GM21381 (cell line): ENCODE results near the gene CTSW.
A peak's percentile ranks its signal among the peaks of the same experiment; 100 is the strongest.

ENCODE experiments used
- ATAC-seq: cut with Tn5 transposase; IDR thresholded peaks from one replicate; pipeline ENCODE4 v1.9.1; 2021; ENCODE audit warnings: mild to moderate bottlenecking, moderate library complexity; ENCODE audit not compliant: unreplicated experiment

Gene CTSW

DNA sequence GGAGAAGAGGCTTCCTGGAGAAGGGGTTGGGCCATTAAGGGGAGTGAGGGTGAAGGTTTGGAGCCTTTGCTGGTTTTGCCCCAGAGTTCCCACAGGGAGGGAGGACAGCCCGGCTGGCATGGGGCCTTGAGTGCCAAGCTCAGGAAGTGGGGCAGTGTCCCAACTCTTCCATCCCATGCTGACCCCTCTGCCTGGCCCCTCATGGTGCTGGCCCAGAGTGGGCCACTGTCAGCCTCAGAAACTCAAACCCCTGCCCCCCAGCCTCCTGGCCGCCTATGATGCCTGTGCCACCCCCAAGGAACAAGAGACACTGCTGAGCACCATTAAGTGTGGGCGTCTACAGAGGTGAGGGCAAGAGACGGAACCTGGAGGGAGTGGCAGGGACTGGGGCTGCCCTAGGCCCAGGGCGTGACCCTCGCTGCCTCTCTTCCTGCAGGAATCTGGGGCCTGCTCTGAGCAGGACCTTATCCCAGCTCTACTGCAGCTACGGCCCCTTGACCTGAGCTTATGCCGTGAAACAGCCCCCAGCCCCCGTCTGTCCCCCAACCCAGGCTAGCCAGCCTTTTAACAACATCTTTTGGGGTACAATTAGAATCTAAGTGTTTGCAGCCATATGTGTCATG lies 14.0 kb upstream of the CTSW start:
- ATAC-seq = no peak

DNA sequence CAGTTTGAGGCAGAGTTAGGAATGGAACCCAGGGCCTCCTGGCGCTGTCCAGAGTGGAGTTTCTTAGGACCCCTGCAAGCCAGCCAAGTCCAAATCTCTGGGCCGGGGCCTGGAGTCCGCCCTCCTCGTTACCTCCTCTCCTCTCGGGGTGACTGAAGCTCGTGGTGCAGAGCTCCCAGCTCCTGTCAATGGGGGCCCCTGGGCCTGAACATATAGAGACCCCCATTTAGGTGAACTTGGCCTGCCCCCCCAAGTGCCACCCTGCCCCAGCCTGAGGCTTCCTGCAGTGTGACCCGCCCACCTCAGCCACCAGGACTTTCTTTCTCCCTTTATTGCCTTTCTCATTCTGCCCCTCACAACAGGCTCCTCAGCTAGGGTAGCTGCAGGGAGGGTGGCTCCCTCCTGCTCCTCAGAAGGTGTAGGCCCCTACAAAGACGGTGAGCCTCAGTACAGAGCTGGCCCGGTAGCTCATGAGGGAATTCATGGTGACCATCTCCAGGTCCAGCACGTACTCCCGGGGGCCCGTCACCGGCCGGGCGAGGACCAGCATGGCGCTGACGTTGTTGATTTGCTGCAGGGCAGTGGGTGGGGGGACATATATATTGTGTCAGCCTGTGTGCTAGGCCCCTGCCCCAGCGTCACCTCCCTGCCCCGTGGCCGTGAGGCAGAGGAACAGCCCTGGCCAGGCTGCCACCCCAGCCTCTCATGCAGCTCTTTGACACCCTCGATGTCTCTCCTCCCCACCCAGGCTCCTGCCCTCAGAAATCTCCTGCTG lies 12.9 kb upstream of the CTSW start:
- ATAC-seq = no peak

DNA sequence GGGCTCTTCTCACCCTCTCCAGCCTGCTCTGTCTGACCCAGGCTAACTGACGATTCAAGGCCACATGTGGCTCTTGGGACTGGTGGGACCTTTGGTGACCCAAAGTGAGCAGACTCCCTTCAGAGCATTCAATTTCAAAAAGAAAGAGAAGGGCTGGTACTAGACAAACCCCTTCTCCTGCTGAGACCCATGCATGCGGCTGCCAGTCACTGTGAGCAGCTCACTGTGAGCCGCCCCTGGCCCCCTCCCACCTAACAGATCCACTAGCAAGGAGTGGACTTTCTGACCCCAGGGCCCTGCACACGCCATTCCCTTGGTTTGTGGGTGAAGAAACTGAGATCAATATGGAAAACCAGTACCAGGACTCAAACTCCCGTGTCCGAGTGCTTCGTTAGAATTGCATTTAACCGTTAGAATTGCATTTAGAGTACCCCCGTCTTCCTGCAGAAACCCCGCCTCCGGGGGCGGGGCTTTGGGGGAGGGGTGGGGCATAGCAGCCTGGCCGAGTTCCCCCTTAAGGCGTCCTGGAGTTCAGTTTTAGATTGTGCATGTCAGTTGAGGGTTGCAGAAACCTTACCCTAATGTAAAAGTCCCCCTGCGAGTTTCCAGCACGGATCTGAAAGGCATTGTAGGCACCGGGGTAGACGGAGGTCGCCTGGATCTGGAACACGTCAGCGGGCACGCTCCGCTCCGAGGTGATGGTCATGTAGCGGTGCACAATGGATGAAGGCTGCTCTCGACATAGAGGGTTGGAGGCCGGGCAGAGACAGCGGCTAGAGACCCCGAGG lies 12.2 kb upstream of the CTSW start:
- ATAC-seq = no peak

DNA sequence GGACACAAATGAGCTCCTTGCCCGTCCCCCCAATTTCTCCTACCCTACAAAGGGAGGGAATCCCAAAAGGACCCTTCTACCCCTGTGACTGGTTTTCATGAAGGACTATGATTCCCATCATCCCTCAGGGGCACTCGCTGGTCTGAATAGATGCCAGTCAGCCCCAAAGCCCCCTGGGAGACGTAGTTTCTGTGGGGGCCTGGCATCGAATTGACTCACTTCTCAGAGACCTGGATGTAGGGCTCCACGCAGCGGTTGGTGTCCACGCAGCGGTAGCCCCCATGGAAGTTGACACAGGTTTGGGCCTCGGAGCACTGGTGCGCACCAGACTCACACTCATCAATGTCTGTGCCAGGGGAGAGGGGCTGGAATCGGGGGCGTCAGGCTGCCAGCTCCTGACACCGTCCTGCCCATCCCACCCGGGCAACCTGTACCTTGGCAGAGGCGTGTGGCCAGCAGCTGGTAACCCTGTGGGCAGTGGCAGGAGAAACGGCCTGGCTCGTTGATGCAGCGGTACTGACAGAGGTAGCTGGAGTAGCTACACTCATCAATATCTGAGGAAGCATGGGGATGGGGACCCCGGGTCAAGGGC lies 11.5 kb upstream of the CTSW start:
- ATAC-seq = no peak

DNA sequence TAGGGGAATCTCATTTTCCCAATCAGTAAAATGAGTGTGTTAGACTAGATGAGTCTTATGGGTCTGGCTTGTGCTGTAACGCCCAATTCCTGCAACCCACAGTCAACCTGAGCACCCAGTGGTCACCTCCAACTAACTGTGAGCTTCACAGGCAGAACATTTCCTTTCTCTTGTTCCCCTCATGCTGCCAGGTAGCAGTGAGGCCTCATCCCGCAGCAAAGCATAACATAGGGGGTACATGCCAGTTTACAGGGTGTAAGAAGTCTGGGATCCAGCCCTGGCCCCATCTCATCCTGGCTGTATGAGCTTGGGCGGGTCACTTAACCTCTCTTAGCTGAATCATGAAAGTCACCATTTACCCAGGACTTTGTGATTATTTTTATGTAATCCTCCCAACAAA lies 10.7 kb upstream of the CTSW start:
- no peak for ATAC-seq

DNA sequence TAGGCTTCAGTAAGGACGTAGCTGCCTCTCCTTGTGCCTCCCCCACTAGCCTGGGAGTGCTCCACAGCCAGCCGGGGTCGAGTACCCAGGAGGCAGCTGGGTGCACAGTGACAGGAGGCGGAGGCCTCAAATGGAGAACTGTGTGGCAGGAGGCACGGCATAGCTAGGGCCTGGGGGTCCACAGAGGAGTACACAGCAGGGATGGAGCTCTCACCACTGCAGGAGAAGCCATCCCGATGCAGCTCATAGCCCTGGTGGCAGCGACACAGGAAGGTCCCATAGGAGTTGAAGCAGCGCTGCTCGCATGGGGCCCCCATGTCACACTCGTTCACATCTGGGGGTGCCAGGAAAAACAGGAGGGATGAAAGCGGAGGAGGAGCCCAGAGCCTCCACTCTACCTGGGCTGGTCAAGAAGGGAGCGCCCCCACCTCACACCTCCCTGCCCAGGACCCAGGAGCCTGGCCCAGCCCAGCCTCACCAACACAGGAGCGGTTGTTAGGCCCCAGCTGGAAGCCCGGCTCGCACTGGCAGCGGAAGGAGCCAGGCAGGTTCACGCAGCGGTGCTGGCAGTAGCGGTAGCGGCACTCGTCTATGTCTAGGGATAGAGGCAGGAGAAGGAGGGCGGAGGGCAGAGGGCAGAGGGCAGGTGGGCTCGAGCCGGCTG lies 9.9 kb upstream of the CTSW start:
- ATAC-seq = no peak

DNA sequence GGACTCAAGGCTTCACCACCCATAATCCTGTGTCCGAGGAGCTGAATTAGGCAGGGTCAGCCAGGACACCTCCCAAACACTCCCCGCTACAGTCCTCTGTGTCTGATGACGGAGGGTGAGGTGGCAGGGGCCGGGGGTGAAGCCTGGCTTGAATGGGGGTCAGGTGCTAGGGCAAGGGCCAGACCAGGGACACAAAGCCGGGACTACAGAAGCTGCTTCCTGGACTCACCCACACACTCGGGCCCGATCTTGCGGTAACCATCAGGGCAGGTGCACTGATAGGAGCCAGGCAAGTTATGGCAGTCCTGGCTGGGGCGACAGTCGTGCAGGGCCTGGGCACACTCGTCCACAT lies 9.4 kb upstream of the CTSW start:
- no peak for ATAC-seq

DNA sequence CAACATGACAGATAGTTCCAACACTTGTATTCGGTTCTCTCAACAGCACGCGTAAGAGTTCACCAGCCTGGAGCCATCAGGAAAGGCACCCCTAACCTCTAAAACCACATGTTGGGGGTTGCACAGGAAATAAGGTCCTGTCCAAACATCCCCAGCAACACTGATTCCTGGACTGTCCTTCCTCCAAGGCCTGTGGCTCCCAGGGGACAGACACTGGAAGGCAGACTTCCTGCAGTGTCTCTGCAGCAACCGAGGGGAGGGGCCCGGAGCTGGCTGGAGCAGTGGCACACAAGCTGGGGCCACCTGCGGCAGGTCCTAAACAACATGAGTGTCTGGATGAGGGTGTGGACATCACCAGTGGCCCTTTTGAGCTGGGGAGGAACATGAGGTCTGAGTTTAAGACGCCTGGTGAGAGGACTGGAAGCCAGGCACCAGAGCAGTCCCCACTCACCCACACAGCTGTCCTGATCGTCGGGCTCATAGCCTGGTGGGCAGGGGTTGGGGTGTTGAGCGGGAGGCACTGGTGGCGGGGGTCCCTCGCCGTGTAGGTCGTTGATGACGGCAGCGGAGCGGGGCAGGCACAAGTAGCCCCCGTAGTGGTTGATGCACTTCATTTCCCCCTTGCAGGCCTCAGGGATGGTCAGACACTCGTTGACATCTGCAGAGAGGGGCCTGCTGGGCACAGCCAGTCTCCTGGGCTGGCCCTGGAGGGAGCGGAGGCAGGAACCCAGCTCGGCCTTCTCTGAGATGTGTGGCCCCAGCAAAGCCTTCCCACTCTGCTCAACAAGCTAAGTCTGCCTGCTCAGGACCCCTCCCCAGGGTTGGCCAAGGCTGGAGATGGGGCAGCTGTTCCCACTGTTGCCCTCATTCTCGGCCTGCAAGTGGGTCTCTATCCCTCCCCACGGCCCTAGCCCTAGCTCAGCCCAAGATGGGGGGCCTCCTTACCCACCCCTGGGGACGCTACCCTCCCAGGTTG lies 8.6 kb upstream of the CTSW start:
- ATAC-seq = no peak

DNA sequence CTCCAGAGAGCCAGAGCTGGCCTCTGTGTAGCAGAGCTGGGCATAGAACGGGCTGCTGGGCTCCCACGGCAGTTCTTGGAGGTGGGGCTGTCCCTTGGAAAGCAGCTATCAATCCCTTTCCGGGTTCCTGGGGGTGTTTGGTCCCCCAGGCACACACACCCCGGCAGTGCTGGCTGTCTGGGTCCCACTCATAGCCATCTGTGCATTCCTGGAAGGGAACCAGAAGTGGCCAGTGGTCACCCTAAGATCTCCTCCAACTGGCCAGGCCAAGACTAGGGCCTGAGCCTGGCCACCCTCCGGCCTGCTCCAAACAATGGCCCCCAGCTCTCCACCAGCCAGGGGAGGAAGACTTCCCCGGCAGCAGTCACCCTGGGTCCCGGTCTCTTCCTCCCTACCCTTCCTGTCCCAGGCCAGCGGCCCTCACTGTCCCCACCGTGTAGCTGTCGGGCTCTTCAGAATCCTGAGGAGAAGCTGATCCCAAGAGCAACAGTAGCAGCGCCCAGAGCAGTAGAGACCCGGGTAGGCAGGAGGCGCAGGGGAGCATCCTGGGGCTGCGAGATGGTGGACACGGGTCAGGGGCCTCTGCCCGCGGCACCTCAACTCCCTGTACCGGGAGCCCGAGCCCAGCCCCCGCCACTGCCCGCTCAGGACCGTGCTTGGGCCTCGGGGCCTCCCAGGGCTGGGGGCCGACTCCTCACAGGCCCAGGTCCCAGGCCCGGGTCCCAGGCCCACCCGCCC lies 7.7 kb upstream of the CTSW start:
- no peak for ATAC-seq

DNA sequence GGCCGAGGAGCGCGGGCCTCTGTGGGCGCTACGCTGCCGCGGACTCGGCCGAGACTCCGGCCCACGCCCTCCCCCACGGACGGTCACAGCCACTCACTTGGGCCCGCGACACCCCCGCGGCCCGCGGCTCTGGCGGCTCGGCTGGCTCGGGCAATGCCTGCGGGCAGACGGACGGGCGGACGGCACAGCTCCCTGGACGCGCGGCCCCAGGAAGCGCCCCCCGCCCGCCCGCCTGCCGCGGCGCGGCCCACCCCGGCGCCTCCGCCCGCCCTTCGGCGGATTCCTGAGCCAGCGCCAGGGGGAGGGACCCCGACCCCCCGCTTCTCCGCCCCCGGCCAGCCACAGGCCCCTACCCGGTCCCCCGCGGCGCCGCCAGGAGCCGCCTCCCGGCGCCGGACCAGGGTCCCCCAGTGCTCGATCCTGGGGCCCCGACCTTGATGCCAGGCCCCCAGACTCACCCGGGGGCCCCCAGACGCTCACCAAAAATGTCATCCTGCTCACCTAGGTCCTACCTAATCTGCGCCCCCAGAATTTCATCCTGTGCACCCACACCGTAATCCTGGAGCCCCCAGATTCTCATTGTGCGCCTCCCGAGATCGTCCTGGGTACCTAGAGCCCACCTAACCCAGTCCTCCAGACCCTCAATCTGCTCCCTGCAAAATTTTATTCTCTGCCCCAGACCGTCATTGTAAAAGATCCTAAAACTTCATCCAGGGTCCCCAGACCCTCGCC lies 6.9 kb upstream of the CTSW start, which contains the start of gene EFEMP2:
Gene EFEMP2, minus strand, starts transcription at position 215 of the 732 bp plus-strand sequence. CDS start 446 bp downstream, outside the sequence.
- ATAC-seq = no peak

DNA sequence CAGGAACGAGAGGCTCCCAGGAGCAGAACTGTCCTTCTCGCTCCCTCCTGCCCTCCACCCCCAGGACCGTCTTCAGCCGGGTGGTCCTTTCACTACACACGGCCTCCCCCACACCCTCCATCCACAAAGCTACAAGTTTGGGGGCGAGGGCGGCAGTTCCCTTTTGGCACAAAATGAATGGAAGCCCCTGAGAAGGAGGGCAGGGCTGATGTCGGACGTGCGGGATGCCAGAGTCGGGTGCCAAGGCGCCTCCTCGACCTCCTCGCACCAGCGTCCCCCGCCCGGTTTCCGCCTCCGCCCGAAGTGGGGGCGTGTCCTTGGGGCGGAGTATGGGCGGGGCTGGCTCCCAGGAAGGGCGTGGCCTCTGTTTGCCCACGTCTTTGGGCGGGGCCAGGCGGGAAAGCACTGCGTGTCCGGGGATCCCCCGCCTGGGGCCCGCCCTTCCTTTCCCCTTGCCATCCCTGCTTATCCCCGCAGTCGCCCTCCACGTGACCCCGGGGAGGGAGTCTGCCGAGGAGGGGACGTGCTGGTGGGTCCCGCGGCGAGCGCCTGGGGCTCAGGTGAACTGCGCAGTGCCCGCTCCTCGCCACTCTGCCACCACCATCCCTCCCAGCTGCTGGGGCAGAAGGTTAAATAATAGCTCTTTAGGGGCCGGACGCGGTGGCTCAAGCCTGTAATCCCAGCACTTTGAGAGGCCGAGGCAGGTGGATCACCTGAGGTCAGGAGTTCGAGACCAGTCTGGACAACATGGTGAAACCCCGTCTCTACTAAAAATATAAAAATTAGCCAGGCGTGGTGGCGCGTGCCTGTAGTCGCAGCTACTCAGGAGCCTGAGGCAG lies 6.1 kb upstream of the CTSW start:
- peak; percentile 82 for ATAC-seq

DNA sequence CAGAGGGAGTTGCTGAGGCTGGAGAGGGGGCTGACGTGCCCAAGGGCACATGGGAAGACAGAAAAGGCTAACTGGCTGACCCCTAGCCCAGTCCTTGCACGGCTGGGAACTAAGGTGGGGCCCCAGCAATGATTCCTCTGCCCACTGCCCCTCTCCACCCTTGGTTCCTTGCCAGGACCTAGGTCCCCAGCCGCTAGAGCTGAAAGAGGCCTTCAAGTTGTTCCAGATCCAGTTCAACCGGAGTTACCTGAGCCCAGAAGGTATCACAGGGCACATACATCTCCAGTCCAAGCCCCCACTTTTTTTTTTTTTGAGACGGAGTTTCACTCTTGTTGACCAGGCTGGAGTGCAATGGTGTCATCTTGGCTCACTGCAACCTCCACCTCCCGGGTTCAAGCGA lies 390 bp downstream of the CTSW start:
- no peak for ATAC-seq

DNA sequence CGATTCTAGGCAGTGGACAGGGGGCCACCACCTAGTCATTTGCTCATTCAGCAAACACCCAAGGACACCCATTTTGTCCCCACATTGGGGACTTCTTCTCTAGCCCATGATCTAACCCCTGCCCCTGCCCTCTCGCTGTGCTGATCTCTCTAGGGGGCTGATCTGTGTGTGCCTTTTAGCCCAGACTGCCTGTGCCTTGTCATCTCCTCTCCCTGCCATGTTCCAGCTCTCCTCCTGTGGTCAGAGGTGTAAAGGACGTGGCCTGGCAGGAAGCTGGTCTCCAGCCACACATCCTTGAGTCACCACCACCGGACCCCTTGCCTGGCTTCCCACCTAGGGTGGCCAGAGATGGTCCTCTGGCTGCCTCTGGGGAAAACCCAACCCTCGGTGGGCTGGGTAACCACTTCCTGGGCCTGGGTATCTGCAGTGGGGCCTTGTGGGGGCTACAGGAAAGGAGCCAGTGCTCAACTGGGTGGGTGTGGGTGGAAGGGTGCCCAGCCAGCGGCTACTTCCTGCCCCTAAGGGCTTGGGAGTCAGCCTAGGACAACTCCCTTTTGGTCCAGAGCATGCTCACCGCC lies 1.3 kb downstream of the CTSW start:
- no peak for ATAC-seq

DNA sequence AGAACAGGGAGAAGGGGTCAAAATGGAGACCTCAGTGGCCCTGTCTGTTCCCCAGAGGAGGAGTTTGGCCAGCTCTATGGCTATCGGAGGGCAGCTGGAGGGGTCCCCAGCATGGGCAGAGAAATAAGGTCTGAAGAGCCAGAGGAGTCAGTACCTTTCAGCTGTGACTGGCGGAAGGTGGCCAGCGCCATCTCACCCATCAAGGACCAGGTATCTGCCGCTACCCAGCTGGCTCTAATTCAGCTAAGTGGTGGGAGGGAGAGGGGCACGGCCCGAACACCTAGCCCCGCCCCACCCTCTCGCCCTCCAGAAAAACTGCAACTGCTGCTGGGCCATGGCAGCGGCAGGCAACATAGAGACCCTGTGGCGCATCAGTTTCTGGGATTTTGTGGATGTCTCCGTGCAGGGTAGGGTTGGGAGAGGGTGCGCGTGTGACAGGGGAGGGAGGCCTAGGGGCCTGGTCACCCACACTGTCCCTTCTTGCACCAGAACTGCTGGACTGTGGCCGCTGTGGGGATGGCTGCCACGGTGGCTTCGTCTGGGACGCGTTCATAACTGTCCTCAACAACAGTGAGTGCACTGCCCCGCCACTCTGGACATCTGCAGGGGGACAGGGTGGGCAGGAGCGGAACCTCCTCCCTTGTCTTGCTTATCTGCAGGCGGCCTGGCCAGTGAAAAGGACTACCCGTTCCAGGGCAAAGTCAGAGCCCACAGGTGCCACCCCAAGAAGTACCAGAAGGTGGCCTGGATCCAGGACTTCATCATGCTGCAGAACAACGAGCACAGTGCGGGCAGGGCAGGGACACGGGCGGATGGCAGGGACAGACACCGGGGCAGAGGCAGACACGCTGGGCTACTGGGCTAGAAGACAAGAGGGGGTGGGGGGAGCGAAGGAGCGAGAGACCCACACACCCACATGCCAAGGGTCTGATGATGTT lies 2.8 kb downstream of the CTSW start:
- ATAC-seq = no peak

DNA sequence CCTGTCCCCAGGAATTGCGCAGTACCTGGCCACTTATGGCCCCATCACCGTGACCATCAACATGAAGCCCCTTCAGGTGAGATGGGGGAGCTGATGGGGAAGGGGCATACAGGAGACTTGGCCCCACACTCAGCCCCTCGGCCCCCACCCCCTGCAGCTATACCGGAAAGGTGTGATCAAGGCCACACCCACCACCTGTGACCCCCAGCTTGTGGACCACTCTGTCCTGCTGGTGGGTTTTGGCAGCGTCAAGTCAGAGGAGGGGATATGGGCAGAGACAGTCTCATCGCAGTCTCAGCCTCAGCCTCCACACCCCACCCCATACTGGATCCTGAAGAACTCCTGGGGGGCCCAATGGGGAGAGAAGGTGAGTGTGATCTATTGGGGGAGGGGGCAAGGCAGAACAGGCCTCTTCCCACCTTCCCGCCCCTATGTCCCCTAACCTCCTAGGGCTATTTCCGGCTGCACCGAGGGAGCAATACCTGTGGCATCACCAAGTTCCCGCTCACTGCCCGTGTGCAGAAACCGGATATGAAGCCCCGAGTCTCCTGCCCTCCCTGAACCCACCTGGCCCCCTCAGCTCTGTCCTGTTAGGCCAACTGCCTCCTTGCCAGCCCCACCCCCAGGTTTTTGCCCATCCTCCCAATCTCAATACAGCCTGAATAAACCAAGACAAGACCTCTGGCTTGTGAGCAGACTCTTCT lies 3.6 kb downstream of the CTSW start:
- no peak for ATAC-seq
